HCT116 (cell line): ENCODE results near the gene GPRC5D. TPM values are rescaled to one million over a fixed set of nuclear protein-coding genes. Genes with fewer than 3 reads are reported as not detected.
A peak's percentile ranks its signal among the peaks of the same experiment; 100 is the strongest.

Experiments
- ATAC-seq: fragments of 200-7000 bp; cut with Tn5 transposase; 2 replicates; pipeline ENCODE4 v1.9.1; 2020; ENCODE audit warnings: mild to moderate bottlenecking, moderate library complexity
- BruUV-seq: library from RNA; stranded (reverse); fragments of 400-500 nt; replicated peaks from 2 replicates; lab custom pipeline; 2021; lab: Mats Ljungman, UMichigan
- CTCF ChIA-PET: fragments of 300-600 bp; sonication (Branson Sonifier 250); formaldehyde crosslinking; loops from one replicate; lab custom pipeline; 2021; ENCODE audit warnings: antibody characterized with exemption; lab: Charles Lee
- POLR2A ChIA-PET: fragments of 300-600, 350-600 bp; sonication (Branson Sonifier 250); formaldehyde crosslinking; loops from one replicate; lab custom pipeline; 2021; ENCODE audit warnings: antibody characterized with exemption; lab: Charles Lee
- RAD21 ChIA-PET, 2 experiments: fragments of 300-600 bp; sonication (Branson Sonifier 250); formaldehyde crosslinking; loops; one replicate each; lab custom pipeline; 2023; ENCODE audit warnings: low total read pairs in 2 of 2; ENCODE audit not compliant: uncharacterized antibody in 2 of 2, unreplicated experiment in 2 of 2, low non-redundant PET in 1 of 2; lab: Charles Lee
- DNase-seq: peaks from one replicate; pipeline ENCODE4 v3.0.0-alpha.2; 2010; ENCODE audit warnings: low read depth, low spot score
- H2AFZ ChIP-seq: fragments of 200-600 bp; shearing (Covaris generic), sonication (generic); 2 replicates; pipeline ENCODE4 v1.6.1; 2017; ENCODE audit warnings: low read depth, mixed run types, mixed read lengths, antibody characterized with exemption, low read length; ENCODE audit not compliant: poor library complexity, severe bottlenecking
- H3K27ac ChIP-seq: 2 replicates; pipeline ENCODE4 v1.5.1; 2012; ENCODE audit warnings: low read depth, low read length
- H3K27me3 ChIP-seq: fragments of 200-600 bp; sonication (generic); 2 replicates; pipeline ENCODE4 v1.6.1; 2016; ENCODE audit warnings: mixed run types, low read length, mixed read lengths; ENCODE audit not compliant: insufficient read depth
- H3K36me3 ChIP-seq, 2 experiments: fragments of 200-500 bp in 1 of 2; fragments of 200-600 bp in 1 of 2; sonication (Bioruptor generic) in 1 of 2; sonication (generic) in 1 of 2; 2 replicates each; pipeline versions ENCODE4 v1.5.1 to v1.6.1; 2014 to 2016; ENCODE audit warnings: low read length in 2 of 2, inconsistent platforms in 1 of 2, mixed read lengths in 1 of 2, mixed run types in 1 of 2; ENCODE audit not compliant: insufficient read depth in 2 of 2, control insufficient read depth in 1 of 2
- H3K4me1 ChIP-seq, 2 experiments: fragments of 200-600 bp in 1 of 2; sonication (generic) in 1 of 2; 2 replicates each; pipeline versions ENCODE4 v1.5.1 to v1.6.1; 2012 to 2017; ENCODE audit warnings: low read length in 2 of 2, inconsistent platforms in 1 of 2, mild to moderate bottlenecking in 1 of 2, mixed read lengths in 1 of 2, mixed run types in 1 of 2, moderate library complexity in 1 of 2; ENCODE audit not compliant: insufficient read depth in 2 of 2, control insufficient read depth in 1 of 2
- H3K4me2 ChIP-seq: fragments of 200-600 bp; sonication (generic); 2 replicates; pipeline ENCODE4 v1.6.1; 2017; ENCODE audit warnings: mixed run types, low read length, mixed read lengths
- H3K4me3 ChIP-seq, 2 experiments: fragments of 200-600 bp in 1 of 2; sonication (generic) in 1 of 2; replicated peaks in 1 of 2; 2 replicates each; pipeline ENCODE4 v1.5.1; 2011 to 2016; ENCODE audit warnings: low read length in 2 of 2, control low read depth in 1 of 2, low read depth in 1 of 2, mild to moderate bottlenecking in 1 of 2, mixed read lengths in 1 of 2, mixed run types in 1 of 2
- H3K79me2 ChIP-seq: fragments of 200-600 bp; sonication (generic); 2 replicates; pipeline ENCODE4 v1.6.1; 2017; ENCODE audit warnings: mild to moderate bottlenecking, mixed run types, low read length, moderate library complexity, mixed read lengths; ENCODE audit not compliant: insufficient read depth
- H3K9ac ChIP-seq: fragments of 200-600 bp; sonication (generic); 2 replicates; pipeline ENCODE4 v1.6.1; 2016; ENCODE audit warnings: low read length, mixed read lengths
- H3K9me2 ChIP-seq: fragments of 200-600 bp; sonication (generic), shearing (Covaris generic); 2 replicates; pipeline ENCODE4 v1.6.1; 2017; ENCODE audit warnings: mixed run types, mild to moderate bottlenecking, moderate library complexity; ENCODE audit not compliant: insufficient read depth
- H3K9me3 ChIP-seq, 2 experiments: fragments of 200-500 bp in 1 of 2; fragments of 200-600 bp in 1 of 2; sonication (Bioruptor generic) in 1 of 2; sonication (generic) in 1 of 2; 2 replicates each; pipeline ENCODE4 v1.6.1; 2014 to 2017; ENCODE audit warnings: low read length in 2 of 2, mixed read lengths in 2 of 2, inconsistent platforms in 1 of 2, low read depth in 1 of 2, mild to moderate bottlenecking in 1 of 2, mixed run types in 1 of 2, moderate library complexity in 1 of 2; ENCODE audit not compliant: control insufficient read depth in 1 of 2, insufficient read depth in 1 of 2
- H4K20me1 ChIP-seq: fragments of 200-600 bp; sonication (generic), shearing (Covaris generic); 2 replicates; pipeline ENCODE4 v1.6.1; 2017; ENCODE audit warnings: mixed run types, mild to moderate bottlenecking, moderate library complexity; ENCODE audit not compliant: insufficient read depth
- ATF3 ChIP-seq: IDR thresholded peaks from 2 replicates; pipeline ENCODE4 v1.6.1; 2012
- CBX3 ChIP-seq: IDR thresholded peaks from 2 replicates; pipeline ENCODE4 v1.6.1; 2012; ENCODE audit warnings: low read depth
- CEBPB ChIP-seq: IDR thresholded peaks from 2 replicates; pipeline ENCODE4 v1.6.1; 2012; ENCODE audit warnings: low read depth
- CTCF ChIP-seq, 3 experiments: fragments of 200-600 bp in 1 of 3; sonication (generic) in 1 of 3; IDR thresholded peaks in 2 of 3; conservative IDR thresholded peaks in 1 of 3; 2 replicates each; pipeline ENCODE4 v1.5.1; 2012 to 2017; ENCODE audit warnings: low read depth in 2 of 3, low read length in 2 of 3, antibody characterized with exemption in 1 of 3, borderline replicate concordance in 1 of 3, control low read depth in 1 of 3, mild to moderate bottlenecking in 1 of 3, mixed read lengths in 1 of 3, mixed run types in 1 of 3, moderate library complexity in 1 of 3; ENCODE audit not compliant: insufficient read depth in 1 of 3
- EGR1 ChIP-seq: IDR thresholded peaks from 2 replicates; pipeline ENCODE4 v1.6.1; 2012; ENCODE audit warnings: low read depth
- ELF1 ChIP-seq: IDR thresholded peaks from 2 replicates; pipeline ENCODE4 v1.6.1; 2012; ENCODE audit warnings: low read depth, borderline replicate concordance
- EZH2 ChIP-seq: fragments of 200-600 bp; sonication (generic); IDR thresholded peaks from 2 replicates; pipeline ENCODE4 v1.6.1; 2017; ENCODE audit warnings: antibody characterized with exemption, mixed run types
- EZH2phosphoT487 ChIP-seq: fragments of 200-600 bp; IDR thresholded peaks from 2 replicates; pipeline ENCODE4 v1.6.1; 2018; ENCODE audit warnings: antibody characterized with exemption, borderline replicate concordance
- JUND ChIP-seq: IDR thresholded peaks from 2 replicates; pipeline ENCODE4 v1.6.1; 2012
- POLR2A ChIP-seq: IDR thresholded peaks from 2 replicates; pipeline ENCODE4 v1.7.0; 2011; ENCODE audit warnings: borderline replicate concordance; ENCODE audit not compliant: insufficient read depth, insufficient read length; ENCODE audit errors: extremely low read depth
- POLR2AphosphoS5 ChIP-seq: IDR thresholded peaks from 2 replicates; pipeline ENCODE4 v1.6.1; 2011; ENCODE audit warnings: mild to moderate bottlenecking, low read depth, low read length, moderate library complexity
- RAD21 ChIP-seq: IDR thresholded peaks from 2 replicates; pipeline ENCODE4 v1.6.1; 2012; ENCODE audit warnings: low read depth, mild to moderate bottlenecking
- SIN3A ChIP-seq: IDR thresholded peaks from 2 replicates; pipeline ENCODE4 v1.6.1; 2012; ENCODE audit warnings: low read depth
- SP1 ChIP-seq: IDR thresholded peaks from 2 replicates; pipeline ENCODE4 v1.6.1; 2012; ENCODE audit warnings: low read depth
- SRF ChIP-seq: IDR thresholded peaks from 2 replicates; pipeline ENCODE4 v1.6.1; 2012; ENCODE audit warnings: low read depth
- YY1 ChIP-seq: IDR thresholded peaks from 2 replicates; pipeline ENCODE4 v1.6.1; 2011; ENCODE audit warnings: low read length, low read depth, moderate library complexity, mild to moderate bottlenecking; ENCODE audit not compliant: insufficient replicate concordance; ENCODE audit errors: extremely low read depth
- ZBTB33 ChIP-seq: IDR thresholded peaks from 2 replicates; pipeline ENCODE4 v1.6.1; 2011; ENCODE audit warnings: mild to moderate bottlenecking, low read length, moderate library complexity; ENCODE audit not compliant: insufficient replicate concordance; ENCODE audit errors: extremely low read depth
- ZNF274 ChIP-seq: fragments of 200-500 bp; sonication (Bioruptor generic); IDR thresholded peaks from 2 replicates; pipeline ENCODE4 v1.6.1; 2014; ENCODE audit warnings: mild to moderate bottlenecking, low read depth, low read length, inconsistent platforms
- intact Hi-C: fragments of 100-400 bp; cut with micrococcal nuclease; formaldehyde crosslinking; loops from 2 replicates; pipeline ENCODE4 v1.10.0; 2022
- total RNA-seq: library from RNA; stranded (reverse); gene quantifications from one replicate; pipeline ENCODE4 v1.2.1, GENCODE V29; 2021; ENCODE audit not compliant: unreplicated experiment

Gene GPRC5D
- total RNA-seq, 1 experiment from 2014 or later, result not detected

DNA sequence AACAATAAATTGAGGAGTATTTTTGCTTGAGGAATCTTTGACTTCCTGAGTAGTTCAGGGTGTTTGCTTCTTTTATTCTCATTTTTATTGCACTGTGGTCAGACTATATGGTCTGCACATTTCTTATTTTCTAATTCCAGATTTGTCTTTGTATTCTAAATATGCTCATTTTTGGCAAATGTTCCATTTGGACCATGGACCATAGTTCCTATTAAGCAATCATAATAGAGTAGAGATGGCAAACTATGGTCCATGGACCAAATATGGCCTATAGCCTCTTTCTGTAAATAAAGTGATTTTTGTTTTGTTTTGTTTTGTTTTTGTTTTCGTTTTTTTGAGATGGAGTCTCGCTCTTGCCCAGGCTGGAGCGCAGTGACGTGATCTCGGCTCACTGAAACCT is 58.5 kb downstream of the GPRC5D start:
- RAD21 ChIA-PET, result no interaction called here
- Histone ChIP-seq H3K9ac (peak overlapping the region; percentile 89), H3K4me1 (peaks cover 61 to 90% of the 10 kb centered on the region in 2 experiments), H3K9me2 (no peaks in the 10 kb centered on the region), H4K20me1 (peaks cover 19% of the 10 kb centered on the region; the same call in 1 of the 2 replicates), H3K9me3 (no peaks in the 10 kb centered on the region), H2AFZ (no peak overlapping the region), H3K27me3 (no peaks in the 10 kb centered on the region), H3K4me3 (peak overlapping the region; percentile 59 to 91), H3K36me3 (peaks cover 0 to 26% of the 10 kb centered on the region in 2 experiments; a peak in 1 of 4 replicates), H3K79me2 (peaks cover 74% of the 10 kb centered on the region), H3K4me2 (peak overlapping the region; percentile 97), H3K27ac (peak overlapping the region; percentile 93; the same call in 1 of the 2 replicates)
- ATAC-seq (no peak), DNase-seq (no peak)
- TF ChIP-seq EZH2phosphoT487, result no peak
- TF ChIP-seq ATF3, result no peak
- no peak for TF ChIP-seq ZNF274
- TF ChIP-seq CTCF (IDR thresholded peaks at IDR 0.05 in 2 of 3, conservative IDR thresholded peaks at IDR 0.05 in 1 of 3; ENCODE audit: borderline replicate concordance in 1 of 3, insufficient read depth in 1 of 3, low read depth in 2 of 3, low read length in 2 of 3), result no peak
- no peak for TF ChIP-seq SIN3A
- no peak for TF ChIP-seq POLR2A
- no peak for TF ChIP-seq EGR1
- TF ChIP-seq ELF1, result no peak
- no peak for TF ChIP-seq CEBPB
- no peak for TF ChIP-seq RAD21
- no peak for TF ChIP-seq CBX3
- no peak for TF ChIP-seq ZBTB33
- TF ChIP-seq JUND, result no peak
- no peak for TF ChIP-seq SP1
- no peak for TF ChIP-seq POLR2AphosphoS5
- no peak for TF ChIP-seq YY1
- TF ChIP-seq SRF, result no peak
- TF ChIP-seq EZH2, result no peak
- BruUV-seq, result no TSS peak
- CTCF ChIA-PET, result no interaction called here
- intact Hi-C loops, result loop anchor here (5.0 to 10.0 kb wide), 2 partner anchors 106 to 169 kb away; partner anchors contain the start of gene APOLD1
- POLR2A ChIA-PET, result interaction anchor here (0.9 to 3.9 kb wide), 4 partner anchors 7 to 104 kb away, joined by 3 to 66 read pairs (median 45); no protein-coding TSS in a partner anchor
